Mucosa of descending colon (tissue), 3 donors: Measurements from ENCODE around the gene COPB1. TPM values are rescaled to one million over a fixed set of nuclear protein-coding genes. Genes with fewer than 3 reads are reported as not detected.
"Not testable (repeated sequence)": the region's sequence is repeated elsewhere in the genome, so short reads cannot be mapped to it uniquely, and the experiment has no call there.

Experiments
- ATAC-seq: fragments of 200-7000 bp; cut with Tn5 transposase; one replicate; pipeline ENCODE4 v1.9.1; 2020; ENCODE audit warnings: mild to moderate bottlenecking, moderate library complexity
- DNase-seq, 3 donors: peaks; one replicate each; pipeline ENCODE4 v3.0.0-alpha.2; 2020
- H3K36me3 ChIP-seq: fragments of 200-600 bp; one replicate; pipeline ENCODE4 v1.8.0; 2021; ENCODE audit warnings: low read depth, mild to moderate bottlenecking
- H3K4me1 ChIP-seq: fragments of 200-600 bp; one replicate; pipeline ENCODE4 v1.8.0; 2021; ENCODE audit warnings: low read depth, mild to moderate bottlenecking
- H3K4me3 ChIP-seq: fragments of 200-600 bp; one replicate; pipeline ENCODE4 v1.8.0; 2021; ENCODE audit warnings: mild to moderate bottlenecking
- H3K9me3 ChIP-seq: fragments of 200-600 bp; one replicate; pipeline ENCODE4 v1.8.0; 2021; ENCODE audit warnings: mild to moderate bottlenecking
- intact Hi-C, 2 donors: fragments of 100-400 bp; cut with DNase I in 1 of 2; cut with micrococcal nuclease in 1 of 2; formaldehyde crosslinking; loops; one replicate each; pipeline versions ENCODE4 v1.11.0 to v1.11.1; 2022; cut with DNase I, micrococcal nuclease
- total RNA-seq, 3 donors: library from RNA; stranded (reverse); fragmentation: NEBNext Ultra II Directional in 2 of 3; extraction: Animal tissue kit (Norgen Biotek cat#: 25700) in 2 of 3; gene quantifications; one replicate each; pipeline versions ENCODE4 v1.2.1 to v1.2.4, GENCODE V29; 2021 to 2023
- TF ChIP-seq, protein P1 (sequence below): fragments of 200-600 bp; IDR thresholded peaks from one replicate; pipeline ENCODE4 v1.8.0; 2022; ENCODE audit warnings: antibody characterized with exemption, mild to moderate bottlenecking
- donor health status: DM: no; HTN: no; CAD: no; lungs with moderate emphysema.
- donor health status: DM: no; HTN: no; CAD: no.
- donor health status: DM: no; HTN: yes; CAD: no.

Gene COPB1
- total RNA-seq, 3 donors from 2014 or later: 71.6 to 82.1 (median 76.3) TPM

GRCh38 chr11:14537134-14537599 lies 37.6 kb upstream of the COPB1 start:
- DNase-seq (peak in 1 of 3 donors; percentile 76), ATAC-seq (peak; percentile 79)
- intact Hi-C loops: loop anchor here in 1 of 2 donors (5.0 kb wide), 1 partner anchor 365 kb away; no protein-coding TSS in a partner anchor
- Histone ChIP-seq H3K9me3 (no peaks in the 10 kb centered on the region), H3K36me3 (no peaks in the 10 kb centered on the region), H3K4me1 (peaks cover 7% of the 10 kb centered on the region), H3K4me3 (no peak overlapping the region)
- TF ChIP-seq, protein P1, sequence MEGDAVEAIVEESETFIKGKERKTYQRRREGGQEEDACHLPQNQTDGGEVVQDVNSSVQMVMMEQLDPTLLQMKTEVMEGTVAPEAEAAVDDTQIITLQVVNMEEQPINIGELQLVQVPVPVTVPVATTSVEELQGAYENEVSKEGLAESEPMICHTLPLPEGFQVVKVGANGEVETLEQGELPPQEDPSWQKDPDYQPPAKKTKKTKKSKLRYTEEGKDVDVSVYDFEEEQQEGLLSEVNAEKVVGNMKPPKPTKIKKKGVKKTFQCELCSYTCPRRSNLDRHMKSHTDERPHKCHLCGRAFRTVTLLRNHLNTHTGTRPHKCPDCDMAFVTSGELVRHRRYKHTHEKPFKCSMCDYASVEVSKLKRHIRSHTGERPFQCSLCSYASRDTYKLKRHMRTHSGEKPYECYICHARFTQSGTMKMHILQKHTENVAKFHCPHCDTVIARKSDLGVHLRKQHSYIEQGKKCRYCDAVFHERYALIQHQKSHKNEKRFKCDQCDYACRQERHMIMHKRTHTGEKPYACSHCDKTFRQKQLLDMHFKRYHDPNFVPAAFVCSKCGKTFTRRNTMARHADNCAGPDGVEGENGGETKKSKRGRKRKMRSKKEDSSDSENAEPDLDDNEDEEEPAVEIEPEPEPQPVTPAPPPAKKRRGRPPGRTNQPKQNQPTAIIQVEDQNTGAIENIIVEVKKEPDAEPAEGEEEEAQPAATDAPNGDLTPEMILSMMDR: peak; percentile 78

GRCh38 chr11:14535166-14535565 lies 35.6 kb upstream of the COPB1 start:
- not testable (repeated sequence) for H3K4me1 ChIP-seq, H3K9me3 ChIP-seq, H3K4me3 ChIP-seq, ATAC-seq, H3K36me3 ChIP-seq, DNase-seq
- intact Hi-C loops: loop anchor here in 1 of 2 donors (5.0 kb wide), 1 partner anchor 367 kb away; no protein-coding TSS in a partner anchor

DNA sequence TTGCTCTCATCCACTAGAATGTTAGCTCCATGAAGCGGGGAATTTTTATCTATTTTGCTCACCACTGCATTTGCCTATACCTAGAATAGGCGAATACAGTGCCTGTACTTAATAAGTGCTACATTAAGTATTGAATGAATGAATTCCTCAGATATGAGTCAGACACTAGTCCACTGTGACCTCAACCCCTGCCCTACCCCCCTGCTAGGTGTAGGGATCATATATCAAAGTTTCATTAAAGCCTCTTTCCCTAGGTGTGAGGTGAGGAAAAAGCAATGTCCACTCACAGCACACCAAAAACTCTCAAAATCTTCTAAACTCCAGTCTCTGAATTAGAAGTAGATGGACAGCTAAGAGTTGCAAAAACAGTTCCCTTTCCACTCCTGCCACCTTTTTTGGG lies 30.3 kb upstream of the COPB1 start:
- DNase-seq (no peak), ATAC-seq (no peak)
- Histone ChIP-seq H3K9me3 (no peaks in the 10 kb centered on the region), H3K4me3 (no peak overlapping the region), H3K36me3 (no peaks in the 10 kb centered on the region), H3K4me1 (no peaks in the 10 kb centered on the region)
- intact Hi-C loops: no loop called here
- TF ChIP-seq, protein P1: no peak

DNA sequence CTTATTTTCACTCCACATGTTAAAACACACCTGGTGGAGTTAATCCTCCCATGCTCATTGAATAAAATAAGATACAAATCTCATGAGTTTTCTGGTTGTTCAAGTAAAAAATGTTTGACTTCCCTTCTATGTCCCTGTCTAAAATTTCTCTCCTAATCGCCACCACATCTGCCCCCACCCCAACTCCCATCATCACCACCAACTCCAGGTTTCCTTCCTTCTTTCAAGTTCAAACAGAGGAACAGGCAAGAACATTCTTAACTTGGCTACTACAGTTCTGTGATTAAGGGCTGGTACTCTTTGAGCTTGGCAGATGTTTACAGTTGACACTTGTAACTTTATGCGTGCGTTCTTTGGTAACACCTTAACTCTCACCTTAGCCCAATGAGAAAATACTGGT lies 29.7 kb upstream of the COPB1 start:
- Histone ChIP-seq H3K4me1 (no peaks in the 10 kb centered on the region), H3K4me3 (no peak overlapping the region), H3K36me3 (no peaks in the 10 kb centered on the region), H3K9me3 (no peaks in the 10 kb centered on the region)
- DNase-seq: no peak
- TF ChIP-seq, protein P1: no peak
- no peak for ATAC-seq
- intact Hi-C loops: no loop called here

GRCh38 chr11:14522801-14523200 lies 23.2 kb upstream of the COPB1 start:
- intact Hi-C loops: no loop called here
- peaks cover 17% of the 10 kb centered on the region for H3K4me1 ChIP-seq
- no peak for ATAC-seq
- no peak for DNase-seq
- no peaks in the 10 kb centered on the region for H3K36me3 ChIP-seq
- H3K9me3 ChIP-seq: no peaks in the 10 kb centered on the region
- TF ChIP-seq, protein P1: no peak
- H3K4me3 ChIP-seq: no peak overlapping the region

DNA sequence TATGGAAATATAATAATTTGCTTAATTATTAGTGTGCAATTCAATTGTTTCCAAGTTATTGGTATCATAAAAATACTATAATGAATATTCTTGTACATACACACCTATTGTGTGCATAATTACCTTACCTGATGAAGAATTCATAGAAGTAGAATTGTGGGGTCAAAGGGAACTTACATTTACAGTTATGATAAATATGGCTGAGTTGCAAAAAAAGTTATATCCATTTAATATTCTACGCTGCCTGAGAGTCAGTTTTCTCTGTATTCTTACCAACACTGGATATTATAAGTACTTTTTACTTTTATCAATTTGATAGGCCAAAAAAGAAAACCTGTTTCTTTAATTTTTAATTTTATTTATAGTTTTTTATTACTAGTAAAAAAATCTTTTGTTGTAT lies 22.6 kb upstream of the COPB1 start:
- DNase-seq (no peak), ATAC-seq (no peak)
- intact Hi-C loops: no loop called here
- H3K4me3 ChIP-seq: no peak overlapping the region
- no peaks in the 10 kb centered on the region for H3K36me3 ChIP-seq
- H3K4me1 ChIP-seq: peaks cover 17% of the 10 kb centered on the region
- TF ChIP-seq, protein P1: no peak
- H3K9me3 ChIP-seq: no peaks in the 10 kb centered on the region
